ENCODE data around the gene CCNB2.

Gene CCNB2

GRCh38 chr15:59169251-59169708, 64.3 kb downstream of the CCNB2 start:
- DNase-seq: no peak

GRCh38 chr15:59170295-59171066, 65.5 kb downstream of the CCNB2 start:
- DNase-seq: no peak

- DNase-seq: no peak
Observed at GRCh38 chr15:59171067-59171397, 66.1 kb downstream of the CCNB2 start.

- DNase-seq: no peak
Observed at GRCh38 chr15:59172289-59172901, 67.4 kb downstream of the CCNB2 start.

DNA sequence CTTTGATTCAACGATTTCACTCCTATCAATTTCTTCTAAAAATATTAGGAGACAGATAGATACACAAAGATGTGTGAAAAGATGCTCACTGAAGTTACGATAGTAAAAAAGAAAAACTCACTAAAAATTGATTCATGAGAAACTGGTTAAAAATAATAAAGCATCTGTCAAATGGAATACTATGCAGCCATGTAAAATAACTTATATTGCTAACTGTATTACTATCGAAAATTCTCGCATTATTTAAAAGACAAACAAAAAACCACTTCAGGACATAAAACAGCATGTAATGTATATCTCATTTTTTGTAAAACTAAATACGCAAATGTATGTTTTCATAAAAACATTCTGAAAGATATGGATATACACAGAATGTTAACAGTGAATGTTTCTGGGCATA, 68.2 kb downstream of the CCNB2 start:
- no peak for DNase-seq

DNA sequence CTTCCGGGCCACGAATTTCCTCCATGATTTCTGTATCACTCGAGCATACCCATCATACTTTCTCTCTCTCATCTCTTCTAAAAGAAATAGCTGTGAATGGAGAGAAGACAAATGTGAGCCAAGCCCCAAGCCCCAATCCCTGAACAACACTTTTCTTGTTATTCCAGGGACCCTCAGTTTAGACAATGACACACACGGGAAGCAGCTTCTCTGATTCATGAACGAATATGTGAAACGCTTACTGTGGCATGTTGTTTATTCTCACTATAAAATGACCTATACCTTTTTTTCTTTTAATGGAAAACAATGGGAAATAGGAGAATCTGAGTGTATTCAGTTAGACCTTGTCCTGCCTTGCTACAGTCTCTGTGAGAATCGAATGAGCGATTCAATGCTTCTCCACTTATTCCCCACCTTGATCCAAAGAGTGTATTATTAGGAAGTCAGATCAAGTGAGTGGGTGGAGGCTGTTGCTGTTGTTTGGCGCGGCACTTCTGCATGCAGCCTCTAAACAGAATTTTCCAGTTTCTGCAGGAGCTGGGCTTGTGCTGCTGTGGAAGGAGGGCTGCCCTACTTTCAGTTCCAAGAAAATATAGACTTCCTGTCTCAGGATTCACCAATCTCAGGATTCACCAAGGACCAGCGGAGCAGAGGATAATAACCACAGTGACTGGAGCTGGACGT, 69.3 kb downstream of the CCNB2 start:
- DNase-seq: no peak

All from effector CD8-positive, alpha-beta T cell (primary cell).